HG03095 (cell line): Measurements from ENCODE around the gene PAAF1.
"Not testable (repeated sequence)": the region's sequence is repeated elsewhere in the genome, so short reads cannot be mapped to it uniquely, and the experiment has no call there.

Source experiments
- ATAC-seq: cut with Tn5 transposase; IDR thresholded peaks from one replicate; pipeline ENCODE4 v1.9.1; 2021; ENCODE audit warnings: moderate library complexity; ENCODE audit not compliant: unreplicated experiment

Gene PAAF1

GRCh38 chr11:73880449-73880848 is 3.6 kb downstream of the PAAF1 start:
- not testable (repeated sequence) for ATAC-seq

DNA sequence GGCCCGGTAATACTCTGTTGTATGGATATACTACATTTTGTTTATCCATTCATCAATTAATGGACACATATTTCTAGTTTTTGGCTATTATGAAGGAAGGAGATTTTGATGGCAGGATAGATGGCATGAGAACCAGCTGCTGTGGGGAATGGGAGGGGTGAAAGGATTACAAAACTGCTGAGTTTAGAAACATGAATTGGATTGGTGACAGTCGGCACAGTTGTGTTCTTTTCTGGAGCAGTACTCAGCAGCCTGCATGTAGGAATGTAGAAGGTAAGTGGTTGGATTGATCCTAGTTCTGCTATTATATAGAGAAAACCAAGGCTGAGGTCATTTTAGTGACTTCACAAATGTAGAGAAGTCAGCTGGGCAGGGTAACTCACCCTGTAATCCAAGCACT is 7.1 kb downstream of the PAAF1 start:
- ATAC-seq: no peak

GRCh38 chr11:73888244-73888643 is 11.4 kb downstream of the PAAF1 start:
- ATAC-seq: no peak

GRCh38 chr11:73889019-73889418 is 12.2 kb downstream of the PAAF1 start:
- no peak for ATAC-seq

GRCh38 chr11:73889536-73889935 is 12.7 kb downstream of the PAAF1 start:
- ATAC-seq: no peak

DNA sequence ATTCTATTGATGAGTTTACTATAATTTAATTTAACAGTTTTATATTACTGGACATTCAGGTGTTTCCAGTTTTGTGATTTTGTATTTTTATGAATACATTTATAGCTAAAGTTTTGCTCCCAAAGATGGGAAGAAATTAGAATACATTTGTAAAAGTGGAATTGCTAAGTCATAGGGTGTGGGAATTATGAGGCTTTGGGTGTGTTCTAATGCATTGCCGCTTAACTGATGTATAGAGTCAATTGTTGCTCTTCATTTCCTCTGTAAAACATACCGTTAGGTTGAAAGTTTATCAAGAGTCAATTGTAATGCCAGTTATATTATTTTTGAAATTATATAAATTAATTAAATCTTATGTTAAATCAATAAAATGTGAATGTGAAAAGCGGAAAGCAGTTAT is 16.2 kb downstream of the PAAF1 start:
- no peak for ATAC-seq

- ATAC-seq: no peak
Measured at GRCh38 chr11:73894725-73895335, 18.0 kb downstream of the PAAF1 start.

DNA sequence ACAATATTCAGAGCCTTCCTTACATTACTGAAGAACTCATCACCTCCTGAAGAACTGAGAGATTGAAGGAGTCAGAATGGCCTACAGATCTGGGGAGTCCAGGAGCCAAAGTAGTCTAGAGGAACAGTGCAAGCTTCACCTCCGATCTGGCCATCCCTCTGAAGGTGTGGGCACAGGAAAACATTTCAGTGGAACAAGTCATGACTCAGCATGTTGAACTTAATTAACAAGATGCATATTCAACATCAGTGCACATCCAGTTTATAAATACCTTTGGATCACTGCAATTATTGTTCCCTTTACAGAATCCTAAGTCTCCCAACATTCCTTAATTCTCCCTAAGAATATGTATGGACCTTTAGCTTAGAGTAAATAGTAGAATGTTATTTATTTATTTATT is 25.5 kb downstream of the PAAF1 start:
- ATAC-seq: no peak

- no peak for ATAC-seq
Measured at GRCh38 chr11:73907191-73907590, 30.4 kb downstream of the PAAF1 start.

GRCh38 chr11:73912026-73912425 is 35.2 kb downstream of the PAAF1 start:
- ATAC-seq: no peak

DNA sequence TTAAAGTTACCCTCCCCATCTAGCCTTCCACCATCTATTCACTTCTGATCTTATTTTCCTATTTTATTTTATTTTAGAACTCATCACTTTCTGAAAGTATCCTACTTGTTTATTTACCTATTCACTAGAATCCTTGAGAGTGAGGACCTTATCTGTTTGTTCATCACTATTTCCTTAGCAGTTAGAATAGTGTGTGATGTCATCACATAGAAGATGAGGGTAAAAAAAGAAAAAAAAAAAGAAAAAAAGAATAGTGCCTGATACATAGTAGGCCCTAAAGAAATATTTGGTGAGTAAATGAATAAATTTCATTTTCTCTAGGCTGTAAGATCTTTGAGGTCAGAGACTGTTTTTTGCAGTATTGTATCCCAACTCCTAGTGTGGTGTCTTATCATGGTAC is 36.7 kb downstream of the PAAF1 start:
- no peak for ATAC-seq

GRCh38 chr11:73914284-73914683 is 37.5 kb downstream of the PAAF1 start:
- ATAC-seq: no peak

DNA sequence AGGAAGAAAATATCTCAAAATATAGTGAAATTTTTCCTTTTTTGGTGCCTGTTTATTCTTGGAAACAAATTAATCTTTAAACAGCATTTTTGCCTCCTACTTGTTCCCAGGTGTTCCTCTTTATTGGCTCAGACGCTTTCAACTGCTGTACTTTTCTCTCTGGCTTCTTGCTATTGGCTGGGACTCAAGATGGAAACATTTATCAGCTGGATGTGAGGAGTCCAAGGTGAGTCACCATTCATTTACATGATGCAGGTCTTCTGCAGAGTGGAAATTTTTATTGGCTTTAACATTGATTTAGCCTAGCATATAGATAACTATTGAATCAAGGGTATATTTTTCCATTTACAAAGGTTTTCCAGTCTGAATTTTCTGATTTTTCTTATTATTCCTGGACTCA is 39.6 kb downstream of the PAAF1 start:
- ATAC-seq: no peak

GRCh38 chr11:73921180-73921579 is 44.4 kb downstream of the PAAF1 start:
- ATAC-seq: no peak

GRCh38 chr11:73929388-73929787 is 52.6 kb downstream of the PAAF1 start:
- no peak for ATAC-seq

- no peak for ATAC-seq
Measured at GRCh38 chr11:73931039-73931645, 54.3 kb downstream of the PAAF1 start.

DNA sequence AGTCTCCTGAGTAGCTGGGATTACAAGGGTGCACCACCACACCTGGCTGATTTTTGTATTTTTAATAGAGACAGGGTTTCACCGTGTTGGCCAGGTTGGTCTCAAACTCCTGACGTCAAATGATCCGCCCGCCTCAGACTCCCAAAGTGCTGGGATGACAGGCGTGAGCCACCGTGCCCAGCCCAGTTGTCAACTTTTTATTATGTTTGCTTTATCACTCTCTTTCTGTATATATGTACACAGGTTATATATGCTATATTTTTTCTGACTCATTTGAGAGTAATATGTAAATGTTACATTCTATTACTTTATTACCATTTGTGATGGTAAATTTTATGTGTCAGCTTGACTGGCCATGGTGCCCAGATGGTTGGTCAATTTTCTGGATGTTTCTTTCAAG is 55.2 kb downstream of the PAAF1 start:
- no peak for ATAC-seq

- no peak for ATAC-seq
Measured at GRCh38 chr11:73932781-73933180, 56.0 kb downstream of the PAAF1 start.

- not testable (repeated sequence) for ATAC-seq
Measured at GRCh38 chr11:73936047-73936446, 59.2 kb downstream of the PAAF1 start.

DNA sequence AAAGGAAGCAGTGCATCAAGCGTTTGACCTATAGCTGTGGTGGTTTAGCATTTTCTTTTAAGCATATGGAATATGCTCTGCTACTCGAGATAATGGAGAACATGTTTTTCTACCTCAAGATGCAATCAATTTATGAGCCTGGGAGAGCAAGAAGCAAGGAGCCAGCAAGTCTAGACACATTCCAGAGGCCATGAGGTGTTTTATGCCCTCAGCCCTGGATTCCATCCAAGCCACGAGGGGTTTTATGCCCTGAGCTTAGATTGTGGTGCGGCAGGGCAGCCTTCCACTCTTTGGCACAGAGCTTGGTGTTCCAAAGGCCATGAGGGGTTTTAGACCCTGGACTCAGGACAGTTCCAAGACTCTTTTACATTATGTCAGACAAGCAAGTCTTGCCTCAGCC is 62.3 kb downstream of the PAAF1 start:
- ATAC-seq: no peak

DNA sequence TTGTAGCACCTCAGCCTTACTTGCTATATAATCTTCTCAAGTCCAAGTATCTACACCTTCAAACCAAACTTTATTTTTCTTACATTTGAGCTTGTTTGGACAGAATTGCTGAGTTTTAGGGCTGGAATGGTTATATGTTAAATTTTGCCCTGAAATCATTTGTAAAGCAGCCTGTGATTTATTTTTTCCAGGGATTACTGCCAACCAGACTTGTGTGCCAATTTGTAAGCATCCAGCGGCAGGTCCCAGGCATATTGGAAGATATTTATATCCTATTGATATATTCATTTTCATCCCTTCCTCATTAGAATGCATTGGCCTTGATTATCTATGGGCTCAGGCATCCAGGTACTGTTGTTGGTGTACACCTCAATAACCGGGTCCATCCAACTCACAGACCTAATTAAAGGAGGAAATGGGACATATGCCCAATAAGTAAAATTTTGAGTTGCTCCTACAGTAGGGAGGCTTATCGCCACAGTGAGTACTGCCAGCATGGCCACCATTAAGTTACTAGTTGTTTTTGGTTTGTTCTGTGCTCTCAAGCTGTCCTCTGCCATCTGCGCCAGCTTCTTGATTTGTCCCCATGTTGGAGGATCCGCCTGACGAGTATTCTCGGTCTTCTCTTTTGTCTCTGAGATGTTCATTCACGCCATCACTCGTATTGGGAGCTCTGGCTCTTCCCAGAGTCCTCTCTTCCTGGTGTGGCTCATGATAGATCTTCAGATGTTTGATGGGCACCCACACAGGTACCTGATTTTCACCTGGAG is 64.2 kb downstream of the PAAF1 start:
- no peak for ATAC-seq

- no peak for ATAC-seq
Measured at GRCh38 chr11:73942010-73942409, 65.2 kb downstream of the PAAF1 start.
